SK-N-SH treated with all-trans-retinoic acid at 6 μM for 48 hours (cell line): Measurements from ENCODE around the gene ELF3.

Experiments used
- RARB ChIP-seq: fragments of 250-450 bp; sonication (Bioruptor Pico); IDR thresholded peaks from 2 replicates; pipeline ENCODE4 v1.8.0; 2021; ENCODE audit warnings: mild to moderate bottlenecking, moderate library complexity
- TF ChIP-seq, protein P1 (sequence below): fragments of 250-450 bp; sonication (Bioruptor Pico); IDR thresholded peaks from 2 replicates; pipeline ENCODE4 v1.8.0; 2020; ENCODE audit warnings: mild to moderate bottlenecking, moderate library complexity, borderline replicate concordance

DNA sequence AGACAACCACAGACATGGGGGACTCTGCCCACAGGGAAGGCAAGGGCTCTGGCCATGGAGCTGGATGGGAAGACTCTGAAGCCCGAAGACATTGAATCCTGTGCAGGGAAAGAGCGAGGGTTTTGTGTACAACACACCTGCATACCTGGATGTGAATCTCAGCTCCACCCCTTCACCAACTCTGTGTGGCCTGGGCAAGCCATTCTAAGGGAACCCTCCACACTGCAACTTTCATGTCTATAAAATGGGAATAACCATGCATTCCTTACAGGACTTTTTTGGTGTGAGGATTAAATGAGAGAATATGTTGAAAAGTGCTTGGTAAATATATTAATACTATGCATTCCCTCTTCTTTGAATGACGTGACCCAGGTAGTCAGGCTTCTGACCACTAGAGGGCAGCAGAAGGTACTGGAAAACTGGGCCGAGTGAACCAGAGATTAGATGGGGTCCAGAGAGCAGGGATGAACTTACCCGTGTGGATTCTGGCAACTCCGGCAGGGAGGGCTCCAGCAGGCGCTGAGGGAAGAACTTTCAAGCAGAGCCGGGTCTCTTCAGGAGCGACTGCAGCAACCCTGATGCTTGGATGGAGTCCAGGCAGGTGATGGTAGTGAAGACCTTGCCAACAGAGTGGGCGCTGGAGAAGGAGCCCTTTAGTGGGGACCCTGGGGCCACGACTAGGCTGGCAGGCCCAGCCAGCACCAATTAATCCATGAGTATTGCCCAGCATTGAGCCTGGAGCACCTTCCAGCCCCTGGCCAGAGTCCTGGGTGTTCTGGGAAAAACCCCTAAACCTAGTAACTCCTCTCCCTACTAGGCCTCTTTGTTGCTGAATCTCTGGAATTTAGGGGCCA is 834 bp upstream of the ELF3 start:
- TF ChIP-seq, protein P1, sequence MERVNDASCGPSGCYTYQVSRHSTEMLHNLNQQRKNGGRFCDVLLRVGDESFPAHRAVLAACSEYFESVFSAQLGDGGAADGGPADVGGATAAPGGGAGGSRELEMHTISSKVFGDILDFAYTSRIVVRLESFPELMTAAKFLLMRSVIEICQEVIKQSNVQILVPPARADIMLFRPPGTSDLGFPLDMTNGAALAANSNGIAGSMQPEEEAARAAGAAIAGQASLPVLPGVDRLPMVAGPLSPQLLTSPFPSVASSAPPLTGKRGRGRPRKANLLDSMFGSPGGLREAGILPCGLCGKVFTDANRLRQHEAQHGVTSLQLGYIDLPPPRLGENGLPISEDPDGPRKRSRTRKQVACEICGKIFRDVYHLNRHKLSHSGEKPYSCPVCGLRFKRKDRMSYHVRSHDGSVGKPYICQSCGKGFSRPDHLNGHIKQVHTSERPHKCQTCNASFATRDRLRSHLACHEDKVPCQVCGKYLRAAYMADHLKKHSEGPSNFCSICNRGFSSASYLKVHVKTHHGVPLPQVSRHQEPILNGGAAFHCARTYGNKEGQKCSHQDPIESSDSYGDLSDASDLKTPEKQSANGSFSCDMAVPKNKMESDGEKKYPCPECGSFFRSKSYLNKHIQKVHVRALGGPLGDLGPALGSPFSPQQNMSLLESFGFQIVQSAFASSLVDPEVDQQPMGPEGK, result no peak
- TF ChIP-seq RARB (CRISPR knock-in tag), result no peak
